HT-29 (cell line): ENCODE data around the gene PRKCA. TPM values are rescaled to one million over a fixed set of nuclear protein-coding genes. Genes with fewer than 3 reads are reported as not detected.
A peak's percentile ranks its signal among the peaks of the same experiment; 100 is the strongest.
"Not testable (repeated sequence)": the region's sequence is repeated elsewhere in the genome, so short reads cannot be mapped to it uniquely, and the experiment has no call there.

Experiments
- DNase-seq: peaks from one replicate; pipeline ENCODE4 v3.0.0-alpha.2; 2015; ENCODE audit warnings: low spot score
- total RNA-seq: library from RNA; depleted of rRNA; stranded (reverse); fragments of >200 nt; shearing (Covaris generic); gene quantifications from 2 replicates; pipeline ENCODE4 v1.2.3, GENCODE V29; 2014

PRKCA gene
- total RNA-seq, 1 experiment from 2014 or later, result 7.1 TPM

GRCh38 chr17:66611397-66611796, 309.0 kb downstream of the PRKCA start:
- no peak for DNase-seq

GRCh38 chr17:66612993-66613392, 310.6 kb downstream of the PRKCA start:
- no peak for DNase-seq

- DNase-seq, result no peak
These were observed 312.1 kb downstream of the PRKCA start for GRCh38 chr17:66614469-66614868.

GRCh38 chr17:66619206-66619605, 316.8 kb downstream of the PRKCA start:
- no peak for DNase-seq

GRCh38 chr17:66620528-66620927, 318.1 kb downstream of the PRKCA start:
- DNase-seq, result no peak

- DNase-seq, result not testable (repeated sequence)
These were observed 322.2 kb downstream of the PRKCA start for GRCh38 chr17:66624630-66625029.

- peak; percentile 73 for DNase-seq
These were observed 322.9 kb downstream of the PRKCA start for GRCh38 chr17:66625311-66625767.

GRCh38 chr17:66627985-66628384, 325.6 kb downstream of the PRKCA start:
- no peak for DNase-seq

- DNase-seq, result no peak
These were observed 327.3 kb downstream of the PRKCA start for GRCh38 chr17:66629762-66630161.

GRCh38 chr17:66630379-66630778, 328.0 kb downstream of the PRKCA start:
- no peak for DNase-seq

GRCh38 chr17:66630828-66631472, 328.5 kb downstream of the PRKCA start:
- DNase-seq, result no peak

GRCh38 chr17:66632731-66633130, 330.3 kb downstream of the PRKCA start:
- no peak for DNase-seq

- no peak for DNase-seq
These were observed 331.0 kb downstream of the PRKCA start for GRCh38 chr17:66633317-66633965.

- no peak for DNase-seq
These were observed 331.8 kb downstream of the PRKCA start for GRCh38 chr17:66634193-66634592.

- no peak for DNase-seq
These were observed 333.1 kb downstream of the PRKCA start for GRCh38 chr17:66635386-66636045.

- no peak for DNase-seq
These were observed 333.7 kb downstream of the PRKCA start for GRCh38 chr17:66636111-66636510.

- DNase-seq, result no peak
These were observed 335.1 kb downstream of the PRKCA start for GRCh38 chr17:66637491-66637890.

GRCh38 chr17:66638707-66639479, 336.5 kb downstream of the PRKCA start:
- no peak for DNase-seq

- no peak for DNase-seq
These were observed 341.6 kb downstream of the PRKCA start for GRCh38 chr17:66643815-66644710.

- DNase-seq, result no peak
These were observed 342.8 kb downstream of the PRKCA start for GRCh38 chr17:66645259-66645658.

- DNase-seq, result no peak
These were observed 345.1 kb downstream of the PRKCA start for GRCh38 chr17:66647391-66647983.
